Fibroblast of skin of scalp (primary cell): ENCODE measurements around the gene HABP2.
A peak's percentile ranks its signal among the peaks of the same experiment; 100 is the strongest.

ENCODE experiments used
- DNase-seq: peaks from one replicate; pipeline ENCODE4 v3.0.0-alpha.2; 2013

The HABP2 gene

GRCh38 chr10:113605268-113605978 is 52.6 kb downstream of the HABP2 start:
- DNase-seq = no peak

DNA sequence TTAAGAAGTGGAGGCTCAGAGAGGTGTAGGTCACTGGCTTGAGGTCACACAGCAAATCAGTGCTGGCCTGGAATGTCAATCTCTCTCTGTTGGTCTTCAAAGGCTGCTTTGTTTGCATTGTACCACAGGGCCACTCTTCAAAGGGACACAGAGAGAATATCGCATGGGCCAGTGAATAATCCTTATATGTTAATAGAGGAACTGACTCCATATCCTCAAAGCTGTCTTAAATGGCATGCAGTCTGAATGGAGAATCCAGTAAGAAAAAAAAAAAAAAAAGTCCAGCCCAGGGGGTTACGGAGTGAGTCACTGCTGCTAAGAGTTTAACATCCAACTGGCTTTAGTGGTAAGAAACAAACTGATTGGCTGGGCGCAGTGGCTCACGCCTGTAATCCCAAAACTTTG is 56.9 kb downstream of the HABP2 start:
- peak; percentile 27 for DNase-seq

- no peak for DNase-seq
These were observed 58.1 kb downstream of the HABP2 start for GRCh38 chr10:113610631-113611601.

- no peak for DNase-seq
These were observed 59.3 kb downstream of the HABP2 start for GRCh38 chr10:113612154-113612553.

DNA sequence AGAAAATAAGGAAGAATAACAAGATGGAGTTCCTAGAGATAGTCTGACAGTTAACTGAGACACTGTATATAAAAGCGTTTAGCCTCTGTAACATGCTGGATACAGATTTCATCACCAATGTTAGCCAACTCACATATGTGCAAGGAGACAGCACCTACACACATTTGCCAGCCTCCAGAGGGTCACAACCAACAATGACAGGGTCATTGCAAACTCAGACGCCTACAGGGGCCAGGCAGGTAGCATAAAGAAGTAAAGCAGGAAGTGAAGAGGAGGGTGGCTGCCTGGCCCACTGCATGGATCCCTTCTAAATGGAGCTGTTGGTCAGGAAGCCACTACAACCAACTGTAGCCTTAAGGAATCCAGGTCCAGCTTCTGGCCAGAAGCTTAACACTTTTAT is 60.6 kb downstream of the HABP2 start:
- DNase-seq = no peak

GRCh38 chr10:113613977-113614690 is 61.3 kb downstream of the HABP2 start:
- no peak for DNase-seq

GRCh38 chr10:113616244-113617074 is 63.6 kb downstream of the HABP2 start:
- DNase-seq = peak; percentile 11

GRCh38 chr10:113617086-113617485 is 64.2 kb downstream of the HABP2 start:
- no peak for DNase-seq

DNA sequence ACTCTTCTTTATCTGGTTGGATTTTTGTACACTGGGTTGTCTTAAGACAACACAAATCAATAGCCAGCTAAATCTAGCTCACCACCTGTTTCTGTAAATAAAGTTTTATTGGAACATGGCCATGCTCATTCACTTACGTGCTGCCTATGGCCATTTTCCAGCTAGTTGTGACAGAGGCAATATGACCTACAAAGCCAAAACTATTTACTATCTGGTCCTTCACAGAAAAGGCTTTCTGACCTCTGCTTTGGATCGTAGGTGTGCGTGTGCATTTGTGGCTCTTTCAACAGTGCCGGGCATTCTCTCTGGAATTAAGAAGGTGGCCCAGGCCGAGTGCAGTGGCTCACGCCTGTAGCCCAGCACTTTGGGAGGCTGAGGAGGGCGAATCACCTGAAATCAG is 65.5 kb downstream of the HABP2 start:
- DNase-seq = no peak

GRCh38 chr10:113619401-113619800 is 66.5 kb downstream of the HABP2 start:
- DNase-seq = no peak

GRCh38 chr10:113620511-113620910 is 67.7 kb downstream of the HABP2 start:
- no peak for DNase-seq

- no peak for DNase-seq
These were observed 68.1 kb downstream of the HABP2 start for GRCh38 chr10:113620936-113621335.

- DNase-seq = no peak
These were observed 68.9 kb downstream of the HABP2 start for GRCh38 chr10:113621799-113622198.

DNA sequence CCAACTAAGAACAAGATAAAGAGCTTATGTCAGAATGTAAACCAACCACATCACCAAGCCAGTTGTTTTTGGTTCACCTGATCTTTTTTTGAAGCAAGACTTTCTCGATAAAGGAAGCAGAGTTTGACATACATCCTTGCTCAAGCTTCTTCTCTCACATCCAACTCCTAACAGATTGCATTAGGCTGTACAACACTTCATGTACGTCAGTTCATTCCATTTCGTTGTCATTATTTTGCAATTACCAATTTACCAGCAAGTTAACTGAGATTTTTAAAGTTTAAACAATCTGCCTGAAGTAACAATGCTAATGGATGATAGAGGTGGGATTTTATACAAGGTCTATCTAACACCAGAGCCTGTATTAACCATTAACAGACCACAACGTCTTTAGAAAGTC is 70.0 kb downstream of the HABP2 start:
- DNase-seq = no peak

- DNase-seq = no peak
These were observed 72.8 kb downstream of the HABP2 start for GRCh38 chr10:113625461-113626186.

DNA sequence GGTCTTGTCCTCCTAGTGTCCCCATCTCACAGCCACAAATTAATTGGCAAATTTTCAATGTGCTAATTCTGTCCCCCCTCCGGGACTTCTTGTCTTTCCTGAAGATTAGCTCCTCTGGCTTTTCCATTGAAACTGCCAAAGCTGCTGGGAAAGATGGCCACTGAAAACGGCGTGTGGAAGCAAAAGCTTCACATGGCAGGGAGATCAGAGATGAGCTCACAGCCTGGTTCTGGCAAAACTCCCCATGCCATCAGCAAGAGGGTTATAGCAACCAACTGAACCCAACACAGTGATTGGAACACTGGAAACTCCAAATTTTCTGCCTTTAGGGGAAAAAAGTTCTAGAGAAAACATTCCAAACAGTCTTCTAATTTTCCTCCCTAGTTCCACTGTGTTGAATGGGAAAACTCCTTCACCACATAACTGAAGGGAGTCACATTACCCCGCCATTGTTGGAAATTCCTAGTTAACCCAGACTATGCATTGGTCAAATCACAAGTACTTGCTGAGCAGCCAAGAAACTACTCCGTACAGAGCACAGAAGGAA is 74.0 kb downstream of the HABP2 start:
- DNase-seq = peak; percentile 15

DNA sequence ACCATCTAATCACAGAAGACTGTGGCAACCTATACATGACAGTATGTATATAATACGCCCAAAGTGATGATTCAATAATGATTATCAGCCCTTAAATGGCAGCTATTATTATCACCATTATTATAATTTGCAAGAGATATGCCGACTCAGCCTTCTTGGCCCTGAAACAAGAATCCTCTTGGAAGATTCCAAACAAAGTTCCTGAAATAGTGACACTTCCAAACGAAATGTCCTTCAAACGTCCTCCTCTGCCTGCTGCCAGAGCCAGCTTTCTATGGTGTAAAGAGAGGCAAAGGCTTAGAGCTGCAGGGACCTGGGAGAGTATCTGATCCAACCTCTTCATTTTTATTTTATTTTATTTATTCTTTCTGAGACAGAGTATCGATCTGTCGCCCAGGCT is 75.0 kb downstream of the HABP2 start:
- no peak for DNase-seq

- no peak for DNase-seq
These were observed 75.8 kb downstream of the HABP2 start for GRCh38 chr10:113628607-113629153.

- no peak for DNase-seq
These were observed 78.2 kb downstream of the HABP2 start for GRCh38 chr10:113630929-113631533.

DNA sequence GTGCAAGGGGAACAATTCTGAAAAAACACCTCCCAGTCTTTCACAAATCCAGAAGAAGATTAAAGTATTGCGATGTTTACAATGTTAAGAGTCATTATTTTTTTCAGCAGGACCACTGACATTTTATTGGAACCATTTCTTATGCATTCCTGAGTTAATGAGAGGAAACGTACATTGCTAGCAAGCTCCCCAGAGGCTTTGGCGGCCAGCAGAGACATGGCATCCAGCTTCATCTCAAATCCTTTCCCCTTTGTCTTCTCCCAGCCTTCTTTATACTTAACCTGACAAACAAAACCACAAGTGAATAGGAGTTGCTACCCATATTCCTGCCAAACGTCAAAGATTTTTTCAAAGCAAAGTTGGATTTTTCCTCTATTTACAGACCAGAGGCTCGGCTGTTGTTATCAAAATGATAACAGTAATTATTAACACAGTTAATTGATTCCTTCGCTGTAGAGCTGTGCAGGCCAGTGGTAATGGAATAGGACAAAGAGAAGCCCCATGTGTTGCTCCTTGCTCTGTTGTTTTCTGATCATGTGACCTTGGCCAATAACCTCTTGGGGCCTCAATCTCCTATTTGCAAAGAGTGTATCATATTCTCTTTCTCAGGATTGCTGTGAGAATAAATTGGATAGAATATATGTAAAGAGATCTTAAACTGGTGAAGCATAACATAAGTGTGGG is 79.0 kb downstream of the HABP2 start:
- no peak for DNase-seq
